ENCODE measurements around the gene SLC9A5. TPM values are rescaled to one million over a fixed set of nuclear protein-coding genes. Genes with fewer than 3 reads are reported as not detected.

SLC9A5 gene
- total RNA-seq, 1 donor from 2014 or later: 2.8 TPM

DNA sequence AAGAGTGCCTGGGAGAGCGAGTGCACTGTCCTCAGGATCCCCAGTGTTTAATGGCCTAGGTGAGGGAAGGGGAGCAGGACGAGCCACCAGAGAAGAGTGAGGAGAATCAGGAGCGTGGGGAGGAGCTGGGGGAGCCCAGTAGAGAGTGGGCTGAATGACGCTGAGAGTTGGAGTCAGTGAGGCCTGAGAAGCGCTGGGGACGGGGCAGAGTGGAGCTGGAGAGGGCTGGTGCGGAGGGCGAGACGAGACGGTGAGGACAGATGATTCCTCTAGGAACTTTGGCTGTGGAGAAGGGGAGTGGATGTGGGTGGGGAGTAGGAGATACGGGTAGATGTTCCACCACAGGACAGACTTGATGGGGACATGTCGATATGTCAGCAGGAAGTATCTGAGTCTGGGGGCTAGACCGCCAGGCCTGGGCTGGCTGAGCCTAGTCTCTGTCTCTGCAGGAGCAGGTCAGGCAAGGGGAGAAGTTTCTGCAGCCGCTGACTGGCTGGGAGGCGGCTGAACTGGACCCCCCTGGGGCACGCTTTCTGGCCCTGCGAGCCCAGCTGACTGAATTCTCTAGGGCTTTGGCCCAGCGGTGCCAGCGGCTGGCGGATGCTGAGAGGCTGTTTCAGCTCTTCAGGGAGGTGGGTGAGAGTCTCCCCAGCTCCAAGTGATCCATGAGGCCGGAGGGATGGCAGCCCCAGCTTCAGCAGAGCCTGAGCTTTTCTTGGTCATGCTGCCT is 35.2 kb downstream of the SLC9A5 start:
- no peaks in the 10 kb centered on the region for H3K9me3 ChIP-seq
- no peak overlapping the region for H3K27ac ChIP-seq
- ATAC-seq (no peak), DNase-seq (peak; percentile 24)
- H3K4me3 ChIP-seq: no peak overlapping the region
- peaks cover 12% of the 10 kb centered on the region for H3K36me3 ChIP-seq
- intact Hi-C loops (cut with DNase I): no loop called here
- peaks cover 6% of the 10 kb centered on the region for H3K4me1 ChIP-seq
- TF ChIP-seq, protein P1, sequence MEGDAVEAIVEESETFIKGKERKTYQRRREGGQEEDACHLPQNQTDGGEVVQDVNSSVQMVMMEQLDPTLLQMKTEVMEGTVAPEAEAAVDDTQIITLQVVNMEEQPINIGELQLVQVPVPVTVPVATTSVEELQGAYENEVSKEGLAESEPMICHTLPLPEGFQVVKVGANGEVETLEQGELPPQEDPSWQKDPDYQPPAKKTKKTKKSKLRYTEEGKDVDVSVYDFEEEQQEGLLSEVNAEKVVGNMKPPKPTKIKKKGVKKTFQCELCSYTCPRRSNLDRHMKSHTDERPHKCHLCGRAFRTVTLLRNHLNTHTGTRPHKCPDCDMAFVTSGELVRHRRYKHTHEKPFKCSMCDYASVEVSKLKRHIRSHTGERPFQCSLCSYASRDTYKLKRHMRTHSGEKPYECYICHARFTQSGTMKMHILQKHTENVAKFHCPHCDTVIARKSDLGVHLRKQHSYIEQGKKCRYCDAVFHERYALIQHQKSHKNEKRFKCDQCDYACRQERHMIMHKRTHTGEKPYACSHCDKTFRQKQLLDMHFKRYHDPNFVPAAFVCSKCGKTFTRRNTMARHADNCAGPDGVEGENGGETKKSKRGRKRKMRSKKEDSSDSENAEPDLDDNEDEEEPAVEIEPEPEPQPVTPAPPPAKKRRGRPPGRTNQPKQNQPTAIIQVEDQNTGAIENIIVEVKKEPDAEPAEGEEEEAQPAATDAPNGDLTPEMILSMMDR (IDR thresholded peaks at IDR 0.05): no peak
- H3K27me3 ChIP-seq (ENCODE audit: low read depth): no peaks in the 10 kb centered on the region

DNA sequence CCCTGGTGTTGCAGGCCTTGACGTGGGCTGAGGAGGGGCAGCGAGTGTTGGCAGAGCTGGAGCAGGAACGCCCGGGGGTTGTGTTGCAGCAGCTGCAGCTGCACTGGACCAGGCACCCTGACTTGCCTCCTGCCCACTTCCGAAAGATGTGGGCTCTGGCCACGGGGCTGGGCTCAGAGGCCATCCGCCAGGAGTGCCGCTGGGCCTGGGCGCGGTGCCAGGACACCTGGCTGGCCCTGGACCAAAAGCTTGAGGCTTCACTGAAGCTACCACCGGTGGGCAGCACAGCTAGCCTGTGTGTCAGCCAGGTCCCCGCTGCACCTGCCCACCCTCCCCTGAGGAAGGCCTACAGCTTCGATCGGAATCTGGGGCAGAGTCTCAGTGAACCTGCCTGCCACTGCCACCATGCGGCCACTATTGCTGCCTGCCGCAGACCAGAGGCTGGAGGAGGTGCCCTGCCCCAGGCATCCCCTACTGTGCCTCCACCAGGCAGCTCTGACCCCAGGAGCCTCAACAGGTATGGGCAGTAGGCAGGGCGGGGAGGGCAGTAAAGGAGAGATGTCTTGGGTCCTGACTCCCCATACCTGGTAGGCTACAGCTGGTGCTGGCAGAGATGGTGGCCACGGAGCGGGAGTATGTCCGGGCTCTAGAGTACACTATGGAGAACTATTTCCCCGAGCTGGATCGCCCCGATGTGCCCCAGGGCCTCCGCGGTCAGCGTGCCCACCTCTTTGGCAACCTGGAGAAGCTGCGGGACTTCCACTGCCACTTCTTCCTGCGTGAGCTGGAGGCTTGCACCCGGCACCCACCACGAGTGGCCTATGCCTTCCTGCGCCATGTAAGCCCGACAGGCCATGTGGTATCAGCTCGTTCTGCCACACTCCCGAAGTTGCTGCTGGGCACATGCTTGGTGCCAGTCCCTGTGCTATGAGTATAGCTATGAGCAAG is 36.2 kb downstream of the SLC9A5 start:
- peaks cover 12% of the 10 kb centered on the region for H3K36me3 ChIP-seq
- peak; percentile 24 for DNase-seq
- H3K27me3 ChIP-seq (ENCODE audit: low read depth): no peaks in the 10 kb centered on the region
- intact Hi-C loops (cut with DNase I): no loop called here
- H3K9me3 ChIP-seq: no peaks in the 10 kb centered on the region
- peaks cover under 1% of the 10 kb centered on the region for H3K4me1 ChIP-seq
- H3K4me3 ChIP-seq: no peak overlapping the region
- ATAC-seq: peak; percentile 44 to 73
- H3K27ac ChIP-seq: no peak overlapping the region
- TF ChIP-seq, protein P1 (IDR thresholded peaks at IDR 0.05): peak; percentile 25

DNA sequence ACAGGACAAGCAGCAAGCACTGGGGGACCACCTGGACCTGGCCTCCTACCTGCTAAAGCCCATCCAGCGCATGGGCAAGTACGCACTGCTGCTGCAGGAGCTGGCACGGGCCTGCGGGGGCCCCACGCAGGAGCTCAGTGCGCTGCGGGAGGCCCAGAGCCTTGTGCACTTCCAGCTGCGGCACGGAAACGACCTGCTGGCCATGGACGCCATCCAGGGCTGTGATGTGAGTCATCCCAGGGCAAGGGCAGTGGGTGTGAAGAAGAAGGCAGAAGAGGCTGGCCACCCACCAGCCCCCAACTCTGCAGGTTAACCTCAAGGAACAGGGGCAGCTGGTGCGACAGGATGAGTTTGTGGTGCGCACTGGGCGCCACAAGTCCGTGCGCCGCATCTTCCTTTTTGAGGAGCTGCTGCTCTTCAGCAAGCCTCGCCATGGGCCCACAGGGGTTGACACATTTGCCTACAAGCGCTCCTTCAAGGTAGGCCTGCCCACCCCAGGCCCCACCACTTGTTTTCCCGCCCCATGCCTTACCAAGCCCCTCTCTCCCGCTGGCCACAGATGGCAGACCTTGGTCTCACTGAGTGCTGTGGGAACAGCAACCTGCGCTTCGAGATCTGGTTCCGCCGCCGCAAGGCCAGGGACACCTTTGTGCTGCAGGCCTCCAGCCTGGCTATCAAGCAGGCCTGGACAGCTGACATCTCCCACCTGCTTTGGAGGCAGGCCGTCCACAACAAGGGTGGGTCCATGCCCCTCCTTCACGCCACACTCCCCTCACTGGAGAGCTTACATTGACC is 37.9 kb downstream of the SLC9A5 start:
- no peak for DNase-seq
- intact Hi-C loops (cut with DNase I): no loop called here
- Histone ChIP-seq H3K4me3 (no peak overlapping the region), H3K27me3 (ENCODE audit: low read depth) (no peaks in the 10 kb centered on the region), H3K27ac (no peak overlapping the region), H3K36me3 (peaks cover 12% of the 10 kb centered on the region), H3K9me3 (no peaks in the 10 kb centered on the region), H3K4me1 (no peaks in the 10 kb centered on the region)
- TF ChIP-seq, protein P1 (IDR thresholded peaks at IDR 0.05): no peak
- ATAC-seq: no peak

DNA sequence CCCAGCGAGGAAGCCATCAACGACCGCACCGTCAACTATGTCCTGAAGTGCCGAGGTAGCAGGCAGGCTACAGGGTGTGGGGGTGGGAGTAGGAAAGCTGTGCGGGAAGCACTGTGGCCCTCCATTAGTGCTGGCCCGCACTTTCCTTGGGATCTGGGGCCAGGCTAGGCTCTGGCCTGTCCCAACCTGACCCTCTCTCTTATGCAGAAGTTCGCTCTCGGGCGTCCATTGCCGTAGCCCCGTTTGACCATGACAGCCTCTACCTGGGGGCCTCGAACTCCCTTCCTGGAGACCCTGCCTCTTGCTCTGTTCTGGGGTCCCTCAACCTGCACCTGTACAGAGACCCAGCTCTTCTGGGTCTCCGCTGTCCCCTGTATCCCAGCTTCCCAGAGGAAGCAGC is 39.2 kb downstream of the SLC9A5 start:
- DNase-seq: no peak
- intact Hi-C loops (cut with DNase I): no loop called here
- no peak for ATAC-seq
- Histone ChIP-seq H3K36me3 (peaks cover 8% of the 10 kb centered on the region), H3K9me3 (no peaks in the 10 kb centered on the region), H3K27me3 (ENCODE audit: low read depth) (no peaks in the 10 kb centered on the region), H3K27ac (no peak overlapping the region), H3K4me1 (no peaks in the 10 kb centered on the region), H3K4me3 (no peak overlapping the region)
- TF ChIP-seq, protein P1 (IDR thresholded peaks at IDR 0.05): no peak

DNA sequence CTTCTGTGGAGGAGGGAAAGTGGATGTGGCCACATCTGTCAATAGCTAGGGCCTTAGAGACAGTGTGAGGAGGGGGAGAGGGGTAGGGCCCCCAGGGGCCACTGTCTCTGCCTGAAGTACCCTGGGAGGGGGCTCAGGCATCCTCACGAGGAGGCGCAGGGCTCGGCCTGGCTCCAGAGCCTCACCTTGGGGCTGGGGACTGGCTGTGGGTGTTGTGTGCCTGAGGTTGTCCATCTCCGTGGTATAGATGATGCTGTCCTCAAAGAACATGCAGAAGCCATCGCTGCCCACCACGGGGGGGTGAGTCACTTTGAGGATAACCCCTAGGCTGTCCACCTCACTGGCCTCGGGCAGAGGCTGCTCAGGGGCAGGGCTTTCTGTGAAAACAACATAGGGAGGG is 42.7 kb downstream of the SLC9A5 start:
- no peaks in the 10 kb centered on the region for H3K4me1 ChIP-seq
- ATAC-seq (no peak), DNase-seq (no peak)
- H3K9me3 ChIP-seq: no peaks in the 10 kb centered on the region
- peaks cover 4% of the 10 kb centered on the region for H3K36me3 ChIP-seq
- no peaks in the 10 kb centered on the region for H3K27me3 ChIP-seq (ENCODE audit: low read depth)
- TF ChIP-seq, protein P1 (IDR thresholded peaks at IDR 0.05): no peak
- no peak overlapping the region for H3K4me3 ChIP-seq
- no peak overlapping the region for H3K27ac ChIP-seq
- intact Hi-C loops (cut with DNase I): no loop called here

Measured in lower lobe of right lung (tissue), 2 donors.